Panc1 (cell line): ENCODE results near the gene LTC4S.

Experiments
- TCF7L2 ChIP-seq: IDR thresholded peaks from 2 replicates; pipeline ENCODE4 v1.6.1; 2011; ENCODE audit warnings: mild to moderate bottlenecking, low read depth, low read length, inconsistent platforms
- TF ChIP-seq, protein P1 (sequence below): fragments of 450-650 bp; IDR thresholded peaks from 2 replicates; pipeline ENCODE4 v1.5.1; 2017; ENCODE audit warnings: mild to moderate bottlenecking
- TF ChIP-seq, protein P2 (sequence below), 2 experiments: IDR thresholded peaks; 2 replicates each; pipeline ENCODE4 v1.6.1; 2011 to 2012; ENCODE audit warnings: low read depth in 2 of 2, control low read depth in 1 of 2, low read length in 1 of 2, mild to moderate bottlenecking in 1 of 2, moderate library complexity in 1 of 2; ENCODE audit not compliant: insufficient read depth in 1 of 2

DNA sequence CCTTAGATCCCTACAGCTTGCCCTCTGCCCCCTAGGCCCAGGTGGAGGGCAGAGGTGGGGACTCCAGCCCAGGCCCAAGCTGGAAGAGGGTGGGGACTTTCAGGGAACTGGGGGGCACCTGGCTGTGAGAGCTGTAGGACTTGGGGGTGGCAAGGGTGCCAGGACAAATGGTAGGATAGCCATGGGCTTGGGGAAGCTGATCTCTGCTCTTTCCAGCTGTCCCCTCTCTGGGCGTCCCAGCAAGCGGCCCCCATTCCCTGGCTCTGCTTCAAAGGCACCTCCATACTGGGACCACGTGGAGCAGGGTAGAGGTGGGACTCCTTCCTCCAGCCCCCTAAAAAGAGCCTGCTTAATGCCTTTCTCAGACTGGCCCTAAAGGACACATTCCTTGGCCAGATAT lies 385 bp downstream of the LTC4S start:
- TF ChIP-seq, protein P1, sequence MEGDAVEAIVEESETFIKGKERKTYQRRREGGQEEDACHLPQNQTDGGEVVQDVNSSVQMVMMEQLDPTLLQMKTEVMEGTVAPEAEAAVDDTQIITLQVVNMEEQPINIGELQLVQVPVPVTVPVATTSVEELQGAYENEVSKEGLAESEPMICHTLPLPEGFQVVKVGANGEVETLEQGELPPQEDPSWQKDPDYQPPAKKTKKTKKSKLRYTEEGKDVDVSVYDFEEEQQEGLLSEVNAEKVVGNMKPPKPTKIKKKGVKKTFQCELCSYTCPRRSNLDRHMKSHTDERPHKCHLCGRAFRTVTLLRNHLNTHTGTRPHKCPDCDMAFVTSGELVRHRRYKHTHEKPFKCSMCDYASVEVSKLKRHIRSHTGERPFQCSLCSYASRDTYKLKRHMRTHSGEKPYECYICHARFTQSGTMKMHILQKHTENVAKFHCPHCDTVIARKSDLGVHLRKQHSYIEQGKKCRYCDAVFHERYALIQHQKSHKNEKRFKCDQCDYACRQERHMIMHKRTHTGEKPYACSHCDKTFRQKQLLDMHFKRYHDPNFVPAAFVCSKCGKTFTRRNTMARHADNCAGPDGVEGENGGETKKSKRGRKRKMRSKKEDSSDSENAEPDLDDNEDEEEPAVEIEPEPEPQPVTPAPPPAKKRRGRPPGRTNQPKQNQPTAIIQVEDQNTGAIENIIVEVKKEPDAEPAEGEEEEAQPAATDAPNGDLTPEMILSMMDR: no peak
- TF ChIP-seq, protein P2, sequence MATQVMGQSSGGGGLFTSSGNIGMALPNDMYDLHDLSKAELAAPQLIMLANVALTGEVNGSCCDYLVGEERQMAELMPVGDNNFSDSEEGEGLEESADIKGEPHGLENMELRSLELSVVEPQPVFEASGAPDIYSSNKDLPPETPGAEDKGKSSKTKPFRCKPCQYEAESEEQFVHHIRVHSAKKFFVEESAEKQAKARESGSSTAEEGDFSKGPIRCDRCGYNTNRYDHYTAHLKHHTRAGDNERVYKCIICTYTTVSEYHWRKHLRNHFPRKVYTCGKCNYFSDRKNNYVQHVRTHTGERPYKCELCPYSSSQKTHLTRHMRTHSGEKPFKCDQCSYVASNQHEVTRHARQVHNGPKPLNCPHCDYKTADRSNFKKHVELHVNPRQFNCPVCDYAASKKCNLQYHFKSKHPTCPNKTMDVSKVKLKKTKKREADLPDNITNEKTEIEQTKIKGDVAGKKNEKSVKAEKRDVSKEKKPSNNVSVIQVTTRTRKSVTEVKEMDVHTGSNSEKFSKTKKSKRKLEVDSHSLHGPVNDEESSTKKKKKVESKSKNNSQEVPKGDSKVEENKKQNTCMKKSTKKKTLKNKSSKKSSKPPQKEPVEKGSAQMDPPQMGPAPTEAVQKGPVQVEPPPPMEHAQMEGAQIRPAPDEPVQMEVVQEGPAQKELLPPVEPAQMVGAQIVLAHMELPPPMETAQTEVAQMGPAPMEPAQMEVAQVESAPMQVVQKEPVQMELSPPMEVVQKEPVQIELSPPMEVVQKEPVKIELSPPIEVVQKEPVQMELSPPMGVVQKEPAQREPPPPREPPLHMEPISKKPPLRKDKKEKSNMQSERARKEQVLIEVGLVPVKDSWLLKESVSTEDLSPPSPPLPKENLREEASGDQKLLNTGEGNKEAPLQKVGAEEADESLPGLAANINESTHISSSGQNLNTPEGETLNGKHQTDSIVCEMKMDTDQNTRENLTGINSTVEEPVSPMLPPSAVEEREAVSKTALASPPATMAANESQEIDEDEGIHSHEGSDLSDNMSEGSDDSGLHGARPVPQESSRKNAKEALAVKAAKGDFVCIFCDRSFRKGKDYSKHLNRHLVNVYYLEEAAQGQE (IDR thresholded peaks at IDR 0.05; ENCODE audit: insufficient read depth in 1 of 2, low read depth in 2 of 2, low read length in 1 of 2): no peak
- TF ChIP-seq TCF7L2: no peak
